ENCODE results near the gene NAA15.

The NAA15 gene

DNA sequence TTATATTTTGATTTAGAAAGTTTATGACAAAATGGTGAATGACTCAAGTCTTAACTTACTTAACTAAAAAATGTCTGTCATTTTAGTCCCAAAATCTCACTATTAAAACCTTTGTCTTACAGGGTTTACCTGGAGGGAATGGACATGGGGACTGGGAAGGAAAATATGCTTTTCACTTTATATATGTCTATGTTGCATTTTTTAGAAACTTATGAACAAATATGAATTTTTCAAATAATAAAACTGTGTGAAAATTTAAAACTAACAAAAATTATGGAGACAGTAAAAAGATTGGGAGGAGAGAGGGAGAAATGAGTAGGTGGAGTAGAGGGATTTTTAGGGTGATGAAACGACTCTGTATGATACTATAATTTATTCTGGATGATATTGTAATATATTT is 27.5 kb upstream of the NAA15 start (continued):
- TF ChIP-seq ZNF174 (tag by site-specific recombination; IDR thresholded peaks at IDR 0.05) = no peak

GRCh38 chr4:139274790-139275189 is 26.5 kb upstream of the NAA15 start:
- ChIA-PET POLR2A (no interaction called here), CTCF (interaction anchor here (1.2 to 1.3 kb wide), 2 partner anchors 9 to 244 kb away, joined by 3 to 6 read pairs; no protein-coding TSS in a partner anchor)
- H3K4me1 ChIP-seq (ENCODE audit: control insufficient read depth, insufficient read depth, low read length) = no peaks in the 10 kb centered on the region
- no peaks in the 10 kb centered on the region for H3K9me3 ChIP-seq (ENCODE audit: control insufficient read depth, insufficient read depth, low read depth, low read length)
- no peak overlapping the region for H3K4me3 ChIP-seq (ENCODE audit: low read depth, low read length)
- H3K36me3 ChIP-seq (ENCODE audit: control insufficient read depth in 2 of 2, insufficient read depth in 1 of 2, low read length in 2 of 2) = no peaks in the 10 kb centered on the region; a peak in 1 of 3 replicates
- no peak for TF ChIP-seq ZBTB1 (tag by site-specific recombination; IDR thresholded peaks at IDR 0.05)
- no peak for TF ChIP-seq TRIM28 (IDR thresholded peaks at IDR 0.05; ENCODE audit: borderline replicate concordance, low read length)
- TF ChIP-seq ZNF76 (tag by site-specific recombination; IDR thresholded peaks at IDR 0.05; ENCODE audit: borderline replicate concordance, low read depth) = no peak
- TF ChIP-seq ZFP69B (tag by site-specific recombination; IDR thresholded peaks at IDR 0.05) = no peak
- TF ChIP-seq ZNF530 (tag by site-specific recombination; IDR thresholded peaks at IDR 0.05; ENCODE audit: low read depth) = no peak
- TF ChIP-seq HOXA7 (CRISPR knock-in tag; IDR thresholded peaks at IDR 0.05; ENCODE audit: borderline replicate concordance) = no peak
- no peak for TF ChIP-seq ZNF138 (tag by site-specific recombination; IDR thresholded peaks at IDR 0.05; ENCODE audit: borderline replicate concordance)
- H3K27ac ChIP-seq (ENCODE audit: extremely low read depth, low read depth, low read length) = no peak overlapping the region

- Histone ChIP-seq H3K36me3 (ENCODE audit: control insufficient read depth in 2 of 2, insufficient read depth in 1 of 2, low read length in 2 of 2) (no peaks in the 10 kb centered on the region; a peak in 1 of 3 replicates), H3K27ac (ENCODE audit: extremely low read depth, low read depth, low read length) (no peak overlapping the region), H3K4me1 (ENCODE audit: control insufficient read depth, insufficient read depth, low read length) (no peaks in the 10 kb centered on the region), H3K9me3 (ENCODE audit: control insufficient read depth, insufficient read depth, low read depth, low read length) (no peaks in the 10 kb centered on the region), H3K4me3 (ENCODE audit: low read depth, low read length) (no peak overlapping the region)
- POLR2A ChIA-PET = no interaction called here
- CTCF ChIA-PET = interaction anchor here (1.2 to 1.6 kb wide), 3 partner anchors 9 to 245 kb away, joined by 3 to 8 read pairs (median 6); no protein-coding TSS in a partner anchor
- TF ChIP-seq ZNF571 (tag by site-specific recombination; IDR thresholded peaks at IDR 0.05) (no peak), ZBTB26 (tag by site-specific recombination; optimal IDR thresholded peaks at IDR 0.05) (no peak), ZNF274 (IDR thresholded peaks at IDR 0.05; ENCODE audit: low read length) (no peak), ZNF274 (tag by site-specific recombination; IDR thresholded peaks at IDR 0.05; ENCODE audit: borderline replicate concordance) (no peak), REST (tag by site-specific recombination; IDR thresholded peaks at IDR 0.05) (no peak), ZNF624 (tag by site-specific recombination; IDR thresholded peaks at IDR 0.05) (no peak), ZNF629 (tag by site-specific recombination; IDR thresholded peaks at IDR 0.05) (no peak), ZNF146 (tag by site-specific recombination; IDR thresholded peaks at IDR 0.05) (no peak), SP7 (tag by site-specific recombination; IDR thresholded peaks at IDR 0.05) (no peak), ZNF654 (tag by site-specific recombination; IDR thresholded peaks at IDR 0.05; ENCODE audit: low read depth) (no peak), ZNF341 (tag by site-specific recombination; IDR thresholded peaks at IDR 0.05; ENCODE audit: low read depth) (no peak), ZNF155 (tag by site-specific recombination; IDR thresholded peaks at IDR 0.05) (no peak), REPIN1 (tag by site-specific recombination; IDR thresholded peaks at IDR 0.05; ENCODE audit: low read depth) (no peak)
- TF ChIP-seq, protein P1, sequence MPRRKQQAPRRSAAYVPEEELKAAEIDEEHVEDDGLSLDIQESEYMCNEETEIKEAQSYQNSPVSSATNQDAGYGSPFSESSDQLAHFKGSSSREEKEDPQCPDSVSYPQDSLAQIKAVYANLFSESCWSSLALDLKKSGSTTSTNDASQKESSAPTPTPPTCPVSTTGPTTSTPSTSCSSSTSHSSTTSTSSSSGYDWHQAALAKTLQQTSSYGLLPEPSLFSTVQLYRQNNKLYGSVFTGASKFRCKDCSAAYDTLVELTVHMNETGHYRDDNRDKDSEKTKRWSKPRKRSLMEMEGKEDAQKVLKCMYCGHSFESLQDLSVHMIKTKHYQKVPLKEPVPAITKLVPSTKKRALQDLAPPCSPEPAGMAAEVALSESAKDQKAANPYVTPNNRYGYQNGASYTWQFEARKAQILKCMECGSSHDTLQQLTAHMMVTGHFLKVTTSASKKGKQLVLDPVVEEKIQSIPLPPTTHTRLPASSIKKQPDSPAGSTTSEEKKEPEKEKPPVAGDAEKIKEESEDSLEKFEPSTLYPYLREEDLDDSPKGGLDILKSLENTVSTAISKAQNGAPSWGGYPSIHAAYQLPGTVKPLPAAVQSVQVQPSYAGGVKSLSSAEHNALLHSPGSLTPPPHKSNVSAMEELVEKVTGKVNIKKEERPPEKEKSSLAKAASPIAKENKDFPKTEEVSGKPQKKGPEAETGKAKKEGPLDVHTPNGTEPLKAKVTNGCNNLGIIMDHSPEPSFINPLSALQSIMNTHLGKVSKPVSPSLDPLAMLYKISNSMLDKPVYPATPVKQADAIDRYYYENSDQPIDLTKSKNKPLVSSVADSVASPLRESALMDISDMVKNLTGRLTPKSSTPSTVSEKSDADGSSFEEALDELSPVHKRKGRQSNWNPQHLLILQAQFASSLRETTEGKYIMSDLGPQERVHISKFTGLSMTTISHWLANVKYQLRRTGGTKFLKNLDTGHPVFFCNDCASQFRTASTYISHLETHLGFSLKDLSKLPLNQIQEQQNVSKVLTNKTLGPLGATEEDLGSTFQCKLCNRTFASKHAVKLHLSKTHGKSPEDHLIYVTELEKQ (tag by site-specific recombination; IDR thresholded peaks at IDR 0.05; ENCODE audit: borderline replicate concordance) = no peak
- TF ChIP-seq, protein P2, sequence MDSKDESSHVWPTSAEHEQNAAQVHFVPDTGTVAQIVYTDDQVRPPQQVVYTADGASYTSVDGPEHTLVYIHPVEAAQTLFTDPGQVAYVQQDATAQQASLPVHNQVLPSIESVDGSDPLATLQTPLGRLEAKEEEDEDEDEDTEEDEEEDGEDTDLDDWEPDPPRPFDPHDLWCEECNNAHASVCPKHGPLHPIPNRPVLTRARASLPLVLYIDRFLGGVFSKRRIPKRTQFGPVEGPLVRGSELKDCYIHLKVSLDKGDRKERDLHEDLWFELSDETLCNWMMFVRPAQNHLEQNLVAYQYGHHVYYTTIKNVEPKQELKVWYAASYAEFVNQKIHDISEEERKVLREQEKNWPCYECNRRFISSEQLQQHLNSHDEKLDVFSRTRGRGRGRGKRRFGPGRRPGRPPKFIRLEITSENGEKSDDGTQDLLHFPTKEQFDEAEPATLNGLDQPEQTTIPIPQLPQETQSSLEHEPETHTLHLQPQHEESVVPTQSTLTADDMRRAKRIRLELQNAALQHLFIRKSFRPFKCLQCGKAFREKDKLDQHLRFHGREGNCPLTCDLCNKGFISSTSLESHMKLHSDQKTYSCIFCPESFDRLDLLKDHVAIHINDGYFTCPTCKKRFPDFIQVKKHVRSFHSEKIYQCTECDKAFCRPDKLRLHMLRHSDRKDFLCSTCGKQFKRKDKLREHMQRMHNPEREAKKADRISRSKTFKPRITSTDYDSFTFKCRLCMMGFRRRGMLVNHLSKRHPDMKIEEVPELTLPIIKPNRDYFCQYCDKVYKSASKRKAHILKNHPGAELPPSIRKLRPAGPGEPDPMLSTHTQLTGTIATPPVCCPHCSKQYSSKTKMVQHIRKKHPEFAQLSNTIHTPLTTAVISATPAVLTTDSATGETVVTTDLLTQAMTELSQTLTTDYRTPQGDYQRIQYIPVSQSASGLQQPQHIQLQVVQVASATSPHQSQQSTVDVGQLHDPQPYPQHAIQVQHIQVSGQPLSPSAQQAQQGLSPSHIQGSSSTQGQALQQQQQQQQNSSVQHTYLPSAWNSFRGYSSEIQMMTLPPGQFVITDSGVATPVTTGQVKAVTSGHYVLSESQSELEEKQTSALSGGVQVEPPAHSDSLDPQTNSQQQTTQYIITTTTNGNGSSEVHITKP (tag by site-specific recombination; IDR thresholded peaks at IDR 0.05) = no peak
Observed at GRCh38 chr4:139275281-139275735, 26.0 kb upstream of the NAA15 start.
